HG03457 (cell line): ENCODE data around the gene PIGS.
"Not testable (repeated sequence)": the region's sequence is repeated elsewhere in the genome, so short reads cannot be mapped to it uniquely, and the experiment has no call there.

Experiments used
- ATAC-seq: cut with Tn5 transposase; IDR thresholded peaks from one replicate; pipeline ENCODE4 v1.9.1; 2021; ENCODE audit warnings: moderate number of reproducible peaks; ENCODE audit not compliant: unreplicated experiment

The PIGS gene

GRCh38 chr17:28571361-28572122 is at the start of gene PIGS:
Gene PIGS, minus strand, starts transcription at chr17:28571524. Its CDS starts 28 bp downstream, at chr17:28571496.
- peak; percentile 68 for ATAC-seq

- ATAC-seq = no peak
Observed at GRCh38 chr17:28620010-28620409, 48.7 kb upstream of the PIGS start.

DNA sequence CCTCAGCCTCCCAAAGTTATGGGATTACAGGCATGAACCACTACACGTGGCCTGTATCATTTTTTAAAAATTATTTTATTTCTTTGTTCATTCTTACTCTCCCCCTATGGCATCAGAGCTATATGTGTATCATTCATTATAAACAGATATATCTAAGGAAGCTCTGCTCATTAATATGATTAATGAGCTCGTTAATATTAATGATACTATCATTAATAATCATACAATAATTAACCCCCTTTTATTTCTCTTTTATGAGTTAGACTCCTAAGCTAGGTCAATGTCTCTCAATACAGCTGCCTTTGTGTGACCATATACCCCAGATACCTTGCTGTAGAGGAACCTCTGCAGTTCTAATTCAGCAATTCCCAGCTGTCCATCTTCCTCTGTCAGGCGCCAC is 47.1 kb upstream of the PIGS start:
- no peak for ATAC-seq

DNA sequence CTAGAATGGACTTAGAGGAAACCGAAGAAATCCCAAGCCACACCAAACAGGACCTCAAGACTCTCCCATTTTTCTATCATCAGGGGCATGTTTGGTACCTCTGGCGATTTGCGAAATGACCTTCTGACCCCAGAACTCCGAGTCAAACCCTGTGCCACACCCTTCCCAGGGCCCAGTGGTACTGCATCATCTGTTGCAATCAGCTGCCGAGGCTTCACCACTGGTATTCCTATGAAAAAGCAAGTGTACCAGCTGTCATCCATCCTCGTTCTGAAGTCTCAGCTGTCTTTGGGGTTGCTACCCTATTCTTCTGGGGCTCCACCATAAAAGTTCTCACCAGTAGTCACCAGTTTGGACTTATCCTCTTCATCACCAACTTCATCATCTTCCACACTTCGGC is 45.0 kb upstream of the PIGS start:
- ATAC-seq = no peak

DNA sequence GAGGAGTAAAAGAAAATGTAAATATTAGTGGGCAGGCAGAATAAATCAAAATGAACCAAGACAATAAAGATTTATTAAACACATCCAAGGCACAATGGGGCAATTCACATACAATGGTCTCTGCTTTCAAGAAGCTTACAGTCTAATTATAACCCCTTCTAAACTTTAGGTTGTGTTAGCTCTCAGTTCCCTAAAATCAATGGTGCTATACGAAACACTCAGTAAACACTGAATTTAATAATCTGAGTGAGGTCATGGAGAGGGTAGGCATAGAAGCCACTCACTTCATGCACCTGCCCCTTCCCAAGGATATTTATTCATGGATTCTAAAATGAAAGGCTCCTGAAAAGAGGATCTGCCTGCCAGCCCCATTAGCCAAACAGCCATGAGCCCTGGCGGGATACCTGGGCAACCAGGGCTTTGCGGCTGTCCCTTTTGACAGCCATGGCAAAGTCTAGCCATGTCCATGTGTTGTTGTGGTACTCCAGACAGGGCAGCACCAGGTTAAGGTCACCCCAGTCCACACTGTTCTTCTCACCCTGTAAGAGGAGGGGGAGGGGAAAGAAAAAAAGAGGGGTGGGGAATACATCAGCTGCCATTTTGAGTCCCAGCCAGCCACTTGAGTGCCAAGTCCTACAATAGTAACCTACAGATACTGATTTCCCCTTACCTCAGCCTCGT is 44.1 kb upstream of the PIGS start:
- no peak for ATAC-seq

DNA sequence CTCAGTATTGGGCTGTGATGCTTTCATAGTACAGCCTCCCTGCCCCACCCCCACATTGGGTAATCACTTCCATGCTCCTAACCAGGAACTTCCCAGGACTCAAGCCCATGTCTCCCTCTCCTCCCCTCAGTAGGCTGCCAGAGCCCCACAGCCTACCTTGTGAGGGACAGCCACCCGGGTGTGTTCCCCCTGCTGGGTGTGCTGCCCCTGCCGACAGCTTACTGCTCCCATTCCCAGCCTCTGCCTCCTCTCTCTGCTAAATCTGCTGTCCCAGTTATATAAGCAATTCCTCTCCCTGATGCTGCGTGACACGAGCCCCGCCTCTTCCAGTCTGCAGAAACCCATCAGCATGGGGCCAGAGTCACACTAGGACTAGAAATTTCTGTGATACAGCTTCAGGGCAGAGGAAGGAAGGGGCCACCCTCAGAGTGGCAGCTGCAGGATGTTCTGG is 42.6 kb upstream of the PIGS start, which contains the start of gene RSKR:
Gene RSKR, minus strand, starts transcription at position 255 of the 451 bp plus-strand sequence. Its CDS starts 24 bp downstream, at position 231.
- no peak for ATAC-seq

- no peak for ATAC-seq
Observed at GRCh38 chr17:28612936-28613872, 41.9 kb upstream of the PIGS start.

- ATAC-seq = no peak
Observed at GRCh38 chr17:28612531-28612930, 41.2 kb upstream of the PIGS start.

DNA sequence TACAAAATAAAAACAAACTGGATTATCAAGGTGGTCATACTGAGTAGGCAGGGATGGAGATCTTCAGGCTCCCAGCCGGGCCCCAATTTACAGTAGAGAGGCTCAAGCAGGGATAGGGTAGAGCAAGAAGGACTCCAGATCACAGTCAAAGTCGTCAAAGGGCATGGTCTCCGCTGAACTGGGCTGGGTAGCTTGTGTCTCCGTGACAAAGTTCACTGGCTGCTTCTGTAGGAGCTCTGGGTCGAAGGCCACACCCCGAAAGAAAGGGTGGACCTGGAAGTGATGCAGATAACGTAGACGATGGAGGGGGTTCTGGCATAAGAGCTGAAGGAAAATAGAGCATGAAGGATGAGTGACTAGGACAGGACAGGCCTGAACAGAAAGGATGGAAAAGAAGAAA is 39.1 kb upstream of the PIGS start:
- no peak for ATAC-seq

DNA sequence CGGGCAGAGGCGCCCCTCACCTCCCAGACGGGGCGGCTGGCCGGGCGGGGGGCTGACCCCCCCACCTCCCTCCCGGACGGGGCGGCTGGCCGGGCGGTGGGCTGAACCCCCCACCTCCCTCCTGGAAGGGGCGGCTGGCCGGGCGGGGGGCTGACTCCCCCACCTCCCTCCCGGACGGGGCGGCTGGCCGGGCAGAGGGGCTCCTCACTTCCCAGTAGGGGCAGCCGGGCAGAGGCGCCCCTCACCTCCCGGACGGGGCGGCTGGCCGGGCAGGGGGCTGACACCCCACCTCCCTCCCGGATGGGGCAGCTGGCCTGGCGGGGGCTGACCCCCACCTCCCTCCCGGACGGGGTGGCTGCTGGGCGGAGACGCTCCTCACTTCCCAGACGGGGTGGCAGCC is 32.7 kb upstream of the PIGS start:
- ATAC-seq = not testable (repeated sequence)

- ATAC-seq = peak; percentile 28
Observed at GRCh38 chr17:28599311-28600184, 28.2 kb upstream of the PIGS start.

- ATAC-seq = peak; percentile 66
Observed at GRCh38 chr17:28598799-28599310, 27.5 kb upstream of the PIGS start, which contains the start of gene SPAG5. Gene SPAG5, minus strand, starts transcription at chr17:28599025. Its CDS starts 79 bp downstream, at chr17:28598946.

DNA sequence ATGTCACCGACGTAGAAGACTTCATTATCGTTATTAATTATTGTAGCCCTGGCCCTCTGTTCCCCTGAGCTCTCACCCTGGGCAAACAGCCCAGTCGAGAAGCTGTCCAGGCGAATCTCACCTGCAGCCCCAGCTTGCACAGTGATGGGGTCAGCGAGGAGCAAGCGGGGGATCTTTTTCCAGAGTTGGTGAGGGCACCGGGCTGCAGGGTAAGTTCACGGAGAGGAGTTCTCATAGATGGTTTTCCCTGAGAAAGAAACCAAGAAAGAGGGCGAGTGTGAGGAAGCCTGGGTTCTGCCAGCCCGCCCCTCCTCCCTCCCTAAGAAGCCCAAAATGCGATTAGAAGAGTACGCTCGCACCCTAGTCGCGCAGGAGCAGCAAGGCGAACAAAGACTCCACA is 27.1 kb upstream of the PIGS start:
- ATAC-seq = no peak

DNA sequence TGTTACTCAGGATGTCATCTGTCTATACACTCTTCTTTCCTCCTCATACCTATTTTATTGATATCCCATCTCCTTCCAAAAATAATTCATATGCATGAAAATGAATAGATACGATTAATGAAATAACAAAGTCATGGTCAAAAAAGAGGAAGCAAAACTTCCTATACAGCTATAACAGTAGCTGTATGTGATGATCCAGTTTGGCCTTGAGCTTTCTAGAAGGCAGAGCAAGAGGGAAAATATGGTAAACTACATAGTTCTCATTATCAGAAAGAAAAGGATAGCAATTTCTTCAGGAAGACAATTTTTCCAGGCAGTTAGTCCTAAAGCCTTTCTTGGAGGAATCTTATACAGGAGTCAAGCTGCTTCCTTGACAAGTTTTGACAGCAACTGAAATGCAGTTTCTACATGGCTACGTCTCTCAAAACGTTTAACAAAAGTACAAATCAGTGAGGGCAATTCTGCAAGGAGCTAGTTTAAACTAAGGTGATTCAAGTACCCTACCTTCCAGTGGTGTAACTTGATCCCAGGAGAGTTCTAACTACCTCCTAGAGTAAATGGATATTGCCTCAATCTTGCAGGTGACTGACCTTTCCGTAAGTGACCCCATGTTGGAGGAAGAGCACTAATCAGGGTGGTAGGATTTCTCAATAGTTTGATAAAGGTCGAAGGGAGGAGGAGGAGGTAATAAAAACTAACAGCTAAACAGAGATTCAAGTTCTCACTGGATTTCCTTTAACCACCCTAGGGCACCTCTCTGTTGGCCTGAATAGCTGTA is 26.5 kb upstream of the PIGS start:
- no peak for ATAC-seq

- ATAC-seq = no peak
Observed at GRCh38 chr17:28592260-28592659, 20.9 kb upstream of the PIGS start.

GRCh38 chr17:28585851-28586250 is 14.5 kb upstream of the PIGS start:
- ATAC-seq = no peak

GRCh38 chr17:28584434-28584833 is 13.1 kb upstream of the PIGS start:
- ATAC-seq = no peak

- ATAC-seq = no peak
Observed at GRCh38 chr17:28582513-28582912, 11.2 kb upstream of the PIGS start.

GRCh38 chr17:28580959-28581358 is 9.6 kb upstream of the PIGS start:
- ATAC-seq = no peak
